Adrenal gland (tissue), 12 donors: ENCODE data around the gene RTRAF. TPM values are rescaled to one million over a fixed set of nuclear protein-coding genes. Genes with fewer than 3 reads are reported as not detected.

Experiments
- DNase-seq, 7 donors: peaks; one replicate each; pipeline ENCODE4 v3.0.0-alpha.2; 2019 to 2020
- H3K27ac ChIP-seq, 5 donors: fragments of 200-600 bp; sonication (generic) in 4 of 5; 1 replicate in 3 of 5; 2 replicates in 2 of 5; pipeline versions ENCODE4 v1.5.1 to v1.8.0; 2016 to 2020; ENCODE audit warnings: mild to moderate bottlenecking in 1 of 5
- H3K27me3 ChIP-seq: fragments of 200-600 bp; 2 replicates; pipeline ENCODE4 v1.8.0; 2021
- H3K36me3 ChIP-seq, 2 donors: fragments of 200-600 bp; replicated peaks in 1 of 2; 1 replicate in 1 of 2; 2 replicates in 1 of 2; pipeline versions ENCODE4 v1.5.1 to v1.8.0; 2018 to 2022
- H3K4me1 ChIP-seq, 2 donors: fragments of 200-600 bp; replicated peaks in 1 of 2; 1 replicate in 1 of 2; 2 replicates in 1 of 2; pipeline versions ENCODE4 v1.5.1 to v1.8.0; 2018 to 2021
- H3K4me3 ChIP-seq, 4 donors: fragments of 200-600 bp; sonication (generic) in 3 of 4; one replicate each; pipeline ENCODE4 v1.5.1; 2016 to 2018
- H3K9me3 ChIP-seq, 3 donors: fragments of 200-600 bp; sonication (generic) in 1 of 3; replicated peaks in 1 of 3; 1 replicate in 2 of 3; 2 replicates in 1 of 3; pipeline versions ENCODE4 v1.5.1 to v1.8.0; 2016 to 2021
- CTCF ChIP-seq, 6 experiments: fragments of 450-650 bp in 4 of 6; fragments of 200-600 bp in 2 of 6; sonication (generic) in 1 of 6; IDR thresholded peaks; 1 replicate in 5 of 6; 2 replicates in 1 of 6; pipeline versions ENCODE4 v1.5.1 to v1.8.0; 2016 to 2021; ENCODE audit warnings: antibody characterized with exemption in 6 of 6, mild to moderate bottlenecking in 2 of 6, moderate library complexity in 1 of 6
- POLR2A ChIP-seq, 2 donors: fragments of 450-650 bp; IDR thresholded peaks; one replicate each; pipeline ENCODE4 v1.6.1; 2017; ENCODE audit warnings: antibody characterized with exemption in 2 of 2, mild to moderate bottlenecking in 2 of 2, moderate library complexity in 1 of 2
- WGBS, 4 donors: extraction: QIAGEN DNeasy Blood & Tissue Kit in 2 of 4; methylation state at CpG; one replicate each; pipeline versions ENCODE4 v1.1.5 to v1.1.7; 2013 to 2017; 5-methylcytosine and 5-hydroxymethylcytosine counted together
- intact Hi-C, 2 donors: fragments of 100-400 bp; cut with DNase I; formaldehyde crosslinking; loops; one replicate each; pipeline versions ENCODE4 v1.14.1 to v1.15.0; 2022 to 2023
- polyA plus RNA-seq, 3 donors: library from polyadenylated mRNA; stranded (reverse); fragments of 200-250 nt in 2 of 3; fragments of 350-450 nt in 1 of 3; fragmentation: Illumina TruSeq in 1 of 3; extraction: RNeasy Lipid Tissue Mini Kit (QIAGEN cat#74804) in 1 of 3; gene quantifications; one replicate each; pipeline ENCODE4 v1.2.3, GENCODE V29; 2013 to 2014
- total RNA-seq, 9 donors: library from RNA; depleted of rRNA in 4 of 9; stranded (reverse); fragments of >200 nt in 4 of 9; fragments of 120-200 nt in 1 of 9; fragmentation: NEBNext Ultra II Directional in 1 of 9; extraction: Animal tissue kit (Norgen Biotek cat#: 25700) in 1 of 9; gene quantifications; one replicate each; pipeline versions ENCODE4 v1.1.0 to v1.2.4, GENCODE V29; 2013 to 2023
- donor health status: healthy with polysubstance abuse.
- donor health status: Bipolar disorder and iron deficiency.
- donor health status: DM: yes; HTN: yes; CAD: no.
- donor health status: DM: no; HTN: no; CAD: no.
- donor health status: DM: no; HTN: no; CAD: no.
- donor health status: DM: yes; HTN: yes; CAD: no.

RTRAF gene
- total and polyA plus RNA-seq, 12 donors, result 12.9 to 308 (median 168) TPM

GRCh38 chr14:52020866-52021717 lies 31.7 kb downstream of the RTRAF start:
- no peaks in the 10 kb centered on the region for H3K36me3 ChIP-seq
- DNase-seq, result no peak
- H3K4me3 ChIP-seq, result no peak overlapping the region
- intact Hi-C loops, result no loop called here
- peaks cover 0 to 3% of the 10 kb centered on the region in 2 donors for H3K4me1 ChIP-seq
- H3K9me3 ChIP-seq, result no peaks in the 10 kb centered on the region
- H3K27ac ChIP-seq, result peak overlapping the region in 1 of 5 donors; percentile 61
- no peak for TF ChIP-seq CTCF (IDR thresholded peaks at IDR 0.05)
- no peak for TF ChIP-seq POLR2A (IDR thresholded peaks at IDR 0.05)
- H3K27me3 ChIP-seq, result no peaks in the 10 kb centered on the region
- WGBS, 4 donors, result 52 to 64% (median 59%) methylated on average over 7 of the region's 7 CpGs

- H3K27ac ChIP-seq, result peak overlapping the region in 1 of 5 donors; percentile 61
- peaks cover 0 to 6% of the 10 kb centered on the region in 2 donors for H3K4me1 ChIP-seq
- intact Hi-C loops, result no loop called here
Measured at GRCh38 chr14:52021957-52022600, 32.7 kb downstream of the RTRAF start.

GRCh38 chr14:52023518-52023917 lies 34.2 kb downstream of the RTRAF start:
- Histone ChIP-seq H3K27me3 (no peaks in the 10 kb centered on the region), H3K36me3 (peaks cover 0 to 4% of the 10 kb centered on the region in 2 donors), H3K9me3 (no peaks in the 10 kb centered on the region), H3K4me3 (no peak overlapping the region), H3K27ac (peak overlapping the region in 1 of 5 donors; percentile 72), H3K4me1 (peaks cover 0 to 7% of the 10 kb centered on the region in 2 donors)
- intact Hi-C loops, result no loop called here
- WGBS, 4 donors, result 0 to 92% (median 60%) methylated on average over 1 of the region's 1 CpG
- DNase-seq, result no peak
- no peak for TF ChIP-seq CTCF (IDR thresholded peaks at IDR 0.05)
- no peak for TF ChIP-seq POLR2A (IDR thresholded peaks at IDR 0.05)

More at GRCh38 chr14:52021957-52022600, 32.7 kb downstream of the RTRAF start:
- WGBS, 4 donors, result 63 to 71% (median 67%) methylated on average over 6 of the region's 6 CpGs
- Histone ChIP-seq H3K4me3 (no peak overlapping the region), H3K9me3 (no peaks in the 10 kb centered on the region), H3K36me3 (no peaks in the 10 kb centered on the region), H3K27me3 (no peaks in the 10 kb centered on the region)
- TF ChIP-seq POLR2A (IDR thresholded peaks at IDR 0.05) (no peak), CTCF (IDR thresholded peaks at IDR 0.05) (no peak)
- no peak for DNase-seq

- no peak for TF ChIP-seq CTCF (IDR thresholded peaks at IDR 0.05)
- TF ChIP-seq POLR2A (IDR thresholded peaks at IDR 0.05), result no peak
- H3K9me3 ChIP-seq, result no peaks in the 10 kb centered on the region
- H3K27ac ChIP-seq, result peak overlapping the region in 2 of 5 donors; percentile 19 to 72
- H3K4me3 ChIP-seq, result no peak overlapping the region
- no peaks in the 10 kb centered on the region for H3K27me3 ChIP-seq
- peaks cover 0 to 10% of the 10 kb centered on the region in 2 donors for H3K4me1 ChIP-seq
- peaks cover 0 to 4% of the 10 kb centered on the region in 2 donors for H3K36me3 ChIP-seq
- DNase-seq, result peak in 1 of 7 donors; percentile 13
- intact Hi-C loops, result no loop called here
Measured at GRCh38 chr14:52025310-52025709, 36.0 kb downstream of the RTRAF start.
